SK-N-SH (cell line): ENCODE data around the gene ATP11B. TPM values are rescaled to one million over a fixed set of nuclear protein-coding genes. Genes with fewer than 3 reads are reported as not detected.

Experiments used
- CTCF ChIA-PET: fragments of 300-600, 350-600 bp; formaldehyde crosslinking; extraction: SDS; loops from one replicate; lab custom pipeline; 2021; lab: Yijun Ruan, JAX
- POLR2A ChIA-PET: fragments of 350-600 bp; sonication (Branson Sonifier 250); formaldehyde crosslinking; extraction: SDS; loops from one replicate; lab custom pipeline; 2020; ENCODE audit warnings: antibody characterized with exemption, inconsistent platforms; lab: Yijun Ruan, JAX
- DNase-seq: peaks from one replicate; pipeline ENCODE4 v3.0.0; 2012
- H2AFZ ChIP-seq: fragments of 200-600 bp; sonication (generic); 2 replicates; pipeline ENCODE4 v1.8.1; 2016; ENCODE audit warnings: antibody characterized with exemption, mild to moderate bottlenecking, low read depth
- H3F3A ChIP-seq: fragments of 200-600 bp; sonication (generic); replicated peaks from 2 replicates; pipeline ENCODE3; 2016; ENCODE audit warnings: antibody characterized with exemption, mild to moderate bottlenecking; ENCODE audit not compliant: insufficient read depth
- H3K27ac ChIP-seq, 2 experiments: fragments of 200-500 bp in 1 of 2; fragments of 200-600 bp in 1 of 2; sonication (Bioruptor generic) in 1 of 2; sonication (generic), shearing (Covaris generic) in 1 of 2; 2 replicates each; pipeline versions ENCODE4 v1.5.1 to v1.6.1; 2014 to 2016; ENCODE audit warnings: low read depth in 2 of 2, inconsistent platforms in 1 of 2, low read length in 1 of 2, mild to moderate bottlenecking in 1 of 2, mixed read lengths in 1 of 2
- H3K27me3 ChIP-seq: fragments of 200-600 bp; sonication (generic), shearing (Covaris generic); 2 replicates; pipeline ENCODE4 v1.6.1; 2016; ENCODE audit warnings: mixed run types; ENCODE audit not compliant: insufficient read depth
- H3K36me3 ChIP-seq, 2 experiments: fragments of 200-500 bp in 1 of 2; fragments of 200-600 bp in 1 of 2; sonication (Bioruptor generic) in 1 of 2; sonication (generic) in 1 of 2; replicated peaks in 1 of 2; 2 replicates each; pipeline versions ENCODE3 to v1.5.1; 2014 to 2016; ENCODE audit warnings: low read length in 1 of 2, mild to moderate bottlenecking in 1 of 2; ENCODE audit not compliant: insufficient read depth in 2 of 2, control insufficient read depth in 1 of 2
- H3K4me1 ChIP-seq, 2 experiments: fragments of 200-500 bp in 1 of 2; fragments of 200-600 bp in 1 of 2; sonication (Bioruptor generic) in 1 of 2; sonication (generic), shearing (Covaris generic) in 1 of 2; 2 replicates each; pipeline versions ENCODE4 v1.5.1 to v1.6.1; 2014 to 2016; ENCODE audit warnings: low read depth in 1 of 2, low read length in 1 of 2, mixed run types in 1 of 2; ENCODE audit not compliant: insufficient read depth in 2 of 2, control insufficient read depth in 1 of 2
- H3K4me2 ChIP-seq: fragments of 200-600 bp; sonication (generic), shearing (Covaris generic); 2 replicates; pipeline ENCODE4 v1.6.1; 2017; ENCODE audit warnings: mixed run types
- H3K4me3 ChIP-seq, 2 experiments: fragments of 200-500 bp in 1 of 2; fragments of 200-600 bp in 1 of 2; sonication (Bioruptor generic) in 1 of 2; sonication (generic), shearing (Covaris generic) in 1 of 2; 2 replicates each; pipeline versions ENCODE4 v1.5.1 to v1.8.1; 2014 to 2016; ENCODE audit warnings: low read depth in 2 of 2, inconsistent platforms in 1 of 2, low read length in 1 of 2, mild to moderate bottlenecking in 1 of 2, mixed read lengths in 1 of 2, moderate library complexity in 1 of 2
- H3K79me2 ChIP-seq: fragments of 200-600 bp; sonication (generic); 2 replicates; pipeline ENCODE4 v1.8.1; 2017; ENCODE audit warnings: mild to moderate bottlenecking; ENCODE audit not compliant: insufficient read depth
- H3K9ac ChIP-seq: fragments of 200-600 bp; sonication (generic); 2 replicates; pipeline ENCODE4 v1.6.1; 2017; ENCODE audit warnings: mixed run types
- H3K9me2 ChIP-seq: fragments of 200-600 bp; sonication (generic); 2 replicates; pipeline ENCODE4 v1.6.1; 2017; ENCODE audit warnings: mixed run types
- H3K9me3 ChIP-seq: fragments of 200-600 bp; sonication (generic); 2 replicates; pipeline ENCODE4 v1.6.1; 2017; ENCODE audit warnings: mixed run types, mild to moderate bottlenecking, moderate library complexity
- H4K20me1 ChIP-seq: fragments of 200-600 bp; sonication (generic); 2 replicates; pipeline ENCODE4 v1.6.1; 2017; ENCODE audit warnings: mild to moderate bottlenecking, mixed run types; ENCODE audit not compliant: insufficient read depth
- CHD2 ChIP-seq: fragments of 150-350 bp; IDR thresholded peaks from 2 replicates; pipeline ENCODE4 v1.6.1; 2018; ENCODE audit warnings: low read length; ENCODE audit not compliant: partially characterized antibody
- ELF1 ChIP-seq: IDR thresholded peaks from 2 replicates; pipeline ENCODE4 v1.4.0; 2012
- EZH2phosphoT487 ChIP-seq: fragments of 200-600 bp; sonication (generic); IDR thresholded peaks from 2 replicates; pipeline ENCODE4 v1.6.1; 2017; ENCODE audit warnings: low read depth, mixed run types, mild to moderate bottlenecking, antibody characterized with exemption, moderate library complexity, borderline replicate concordance
- FOSL2 ChIP-seq: IDR thresholded peaks from 2 replicates; pipeline ENCODE4 v1.4.0; 2012; ENCODE audit warnings: low read depth, mild to moderate bottlenecking, moderate library complexity, borderline replicate concordance
- GABPA ChIP-seq: IDR thresholded peaks from 2 replicates; pipeline ENCODE4 v1.4.0; 2012; ENCODE audit warnings: low read depth, mild to moderate bottlenecking
- GATA2 ChIP-seq: sonication (generic); formaldehyde crosslinking; IDR thresholded peaks from 2 replicates; pipeline ENCODE4 v1.5.0; 2020; ENCODE audit warnings: mild to moderate bottlenecking, missing genetic modification reagents
- JUND ChIP-seq: IDR thresholded peaks from 2 replicates; pipeline ENCODE4 v1.4.0; 2012
- MEF2A ChIP-seq: IDR thresholded peaks from 2 replicates; pipeline ENCODE4 v1.4.0; 2012; ENCODE audit warnings: low read depth, borderline replicate concordance
- MXI1 ChIP-seq: IDR thresholded peaks from 2 replicates; pipeline ENCODE4 v1.6.1; 2012; ENCODE audit warnings: mild to moderate bottlenecking, low read depth, low read length, improper control_type of control experiment
- NFIC ChIP-seq: IDR thresholded peaks from 2 replicates; pipeline ENCODE4 v1.4.0; 2012; ENCODE audit warnings: borderline replicate concordance
- NRF1 ChIP-seq: IDR thresholded peaks from 2 replicates; pipeline ENCODE4 v1.6.1; 2012; ENCODE audit warnings: low read depth, mild to moderate bottlenecking, low read length
- POLR2AphosphoS5 ChIP-seq: IDR thresholded peaks from 2 replicates; pipeline ENCODE4 v1.6.1; 2012; ENCODE audit warnings: low read depth, low read length
- RCOR1 ChIP-seq: fragments of 150-350 bp; IDR thresholded peaks from 2 replicates; pipeline ENCODE4 v1.6.1; 2017; ENCODE audit warnings: antibody characterized with exemption, low read length
- RFX5 ChIP-seq: IDR thresholded peaks from 2 replicates; pipeline ENCODE4 v1.6.1; 2012; ENCODE audit warnings: mild to moderate bottlenecking, improper control_type of control experiment, low read length
- RXRA ChIP-seq: IDR thresholded peaks from 2 replicates; pipeline ENCODE4 v1.4.0; 2012; ENCODE audit warnings: low read depth, mild to moderate bottlenecking, borderline replicate concordance
- SMC3 ChIP-seq: IDR thresholded peaks from 2 replicates; pipeline ENCODE4 v1.6.1; 2012; ENCODE audit warnings: low read depth, low read length, improper control_type of control experiment
- TCF12 ChIP-seq: IDR thresholded peaks from 2 replicates; pipeline ENCODE4 v1.4.0; 2012
- WGBS: methylation state at CpG from one replicate; pipeline ENCODE4 v1.1.6; 2017; ENCODE audit warnings: low lambda C conversion rate; 5-methylcytosine and 5-hydroxymethylcytosine counted together
- polyA plus RNA-seq, 3 experiments: library from polyadenylated mRNA; depleted of rRNA; stranded (reverse); fragments of >200 nt; gene quantifications; 2 replicates each; pipeline ENCODE4 v1.2.3, GENCODE V29; 2012
- TF ChIP-seq, protein P1 (sequence below): IDR thresholded peaks from 2 replicates; pipeline ENCODE4 v1.4.0; 2012; ENCODE audit warnings: low read depth
- TF ChIP-seq, protein P2 (sequence below): IDR thresholded peaks from 2 replicates; pipeline ENCODE4; 2012
- TF ChIP-seq, protein P3 (sequence below): fragments of 150-350 bp; IDR thresholded peaks from 2 replicates; pipeline ENCODE4 v1.6.1; 2016; ENCODE audit warnings: mild to moderate bottlenecking, low read depth, low read length
- TF ChIP-seq, protein P4 (sequence below): IDR thresholded peaks from 2 replicates; pipeline ENCODE4 v1.4.0; 2012; ENCODE audit warnings: low read depth, borderline replicate concordance
- TF ChIP-seq, protein P5 (sequence below): fragments of 200-600 bp; sonication (generic); IDR thresholded peaks from 2 replicates; pipeline ENCODE4 v1.6.1; 2017; ENCODE audit warnings: antibody characterized with exemption, mild to moderate bottlenecking, moderate library complexity

ATP11B gene
- polyA plus RNA-seq, 1 of the 3 experiments (the other 2 are of a cell fraction), result 8.7 TPM

DNA sequence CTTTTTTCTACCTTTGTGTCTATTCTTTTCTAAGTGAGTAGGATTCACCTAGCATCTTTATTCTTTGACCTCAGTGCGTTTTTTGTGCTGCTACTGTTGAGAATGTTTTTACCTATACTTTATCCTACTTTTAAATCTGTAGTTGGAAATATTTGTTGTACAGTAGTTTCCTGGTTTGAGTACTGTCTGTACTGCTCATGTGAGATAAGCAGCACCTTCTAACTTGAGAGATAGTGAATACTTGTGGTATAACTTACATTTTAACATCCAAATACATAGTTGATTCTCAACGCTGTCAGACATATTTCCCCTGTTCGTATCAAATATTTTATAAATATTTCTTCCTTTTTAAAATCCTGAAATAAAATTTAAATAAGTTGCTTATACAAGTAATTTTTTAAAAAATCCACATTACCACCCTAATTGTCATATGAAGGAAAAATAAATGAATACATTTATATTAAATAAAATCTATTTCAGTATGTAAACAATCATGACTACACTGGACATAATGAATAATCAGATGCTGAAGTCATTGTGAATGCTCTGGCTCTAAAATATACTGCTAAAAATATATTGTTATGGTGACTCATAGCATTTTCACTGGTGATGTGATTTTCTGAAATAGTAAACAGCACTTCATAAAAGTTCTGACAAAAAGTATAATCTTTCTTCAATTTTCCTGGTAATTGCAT lies 17.4 kb downstream of the ATP11B start:
- CTCF ChIA-PET, result no interaction called here
- peaks cover 4 to 25% of the 10 kb centered on the region in 2 experiments; a peak in 3 of 4 replicates for H3K4me1 ChIP-seq
- no peak overlapping the region for H3K9ac ChIP-seq
- no peak overlapping the region for H3K4me2 ChIP-seq
- 89% methylated on average over 3 of the region's 3 CpGs for WGBS
- H3F3A ChIP-seq, result peaks cover 18% of the 10 kb centered on the region
- H4K20me1 ChIP-seq, result peaks cover 27% of the 10 kb centered on the region
- H2AFZ ChIP-seq, result no peak overlapping the region
- POLR2A ChIA-PET, result no interaction called here
- no peak for DNase-seq
- no peaks in the 10 kb centered on the region for H3K27me3 ChIP-seq
- no peak for TF ChIP-seq NFIC
- TF ChIP-seq, protein P1, sequence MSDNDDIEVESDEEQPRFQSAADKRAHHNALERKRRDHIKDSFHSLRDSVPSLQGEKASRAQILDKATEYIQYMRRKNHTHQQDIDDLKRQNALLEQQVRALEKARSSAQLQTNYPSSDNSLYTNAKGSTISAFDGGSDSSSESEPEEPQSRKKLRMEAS, result no peak
- TF ChIP-seq, protein P2, sequence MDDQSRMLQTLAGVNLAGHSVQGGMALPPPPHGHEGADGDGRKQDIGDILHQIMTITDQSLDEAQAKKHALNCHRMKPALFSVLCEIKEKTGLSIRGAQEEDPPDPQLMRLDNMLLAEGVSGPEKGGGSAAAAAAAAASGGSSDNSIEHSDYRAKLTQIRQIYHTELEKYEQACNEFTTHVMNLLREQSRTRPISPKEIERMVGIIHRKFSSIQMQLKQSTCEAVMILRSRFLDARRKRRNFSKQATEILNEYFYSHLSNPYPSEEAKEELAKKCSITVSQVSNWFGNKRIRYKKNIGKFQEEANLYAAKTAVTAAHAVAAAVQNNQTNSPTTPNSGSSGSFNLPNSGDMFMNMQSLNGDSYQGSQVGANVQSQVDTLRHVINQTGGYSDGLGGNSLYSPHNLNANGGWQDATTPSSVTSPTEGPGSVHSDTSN, result no peak
- no peak for TF ChIP-seq SMC3
- no peak for TF ChIP-seq RFX5
- TF ChIP-seq MEF2A, result 0 out of 2 replicates have a peak, but pooled peaks have one; percentile 21
- no peak for TF ChIP-seq RXRA
- TF ChIP-seq FOSL2, result peak; percentile 13; the same call in 1 of the 2 replicates
- TF ChIP-seq, protein P3, sequence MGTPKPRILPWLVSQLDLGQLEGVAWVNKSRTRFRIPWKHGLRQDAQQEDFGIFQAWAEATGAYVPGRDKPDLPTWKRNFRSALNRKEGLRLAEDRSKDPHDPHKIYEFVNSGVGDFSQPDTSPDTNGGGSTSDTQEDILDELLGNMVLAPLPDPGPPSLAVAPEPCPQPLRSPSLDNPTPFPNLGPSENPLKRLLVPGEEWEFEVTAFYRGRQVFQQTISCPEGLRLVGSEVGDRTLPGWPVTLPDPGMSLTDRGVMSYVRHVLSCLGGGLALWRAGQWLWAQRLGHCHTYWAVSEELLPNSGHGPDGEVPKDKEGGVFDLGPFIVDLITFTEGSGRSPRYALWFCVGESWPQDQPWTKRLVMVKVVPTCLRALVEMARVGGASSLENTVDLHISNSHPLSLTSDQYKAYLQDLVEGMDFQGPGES, result no peak
- TF ChIP-seq JUND, result no peak
- TF ChIP-seq CHD2, result no peak
- no peak for TF ChIP-seq POLR2AphosphoS5
- no peak for TF ChIP-seq NRF1
- TF ChIP-seq RCOR1, result no peak
- no peaks in the 10 kb centered on the region for H3K9me3 ChIP-seq
- H3K27ac ChIP-seq, result peak overlapping the region in 1 of 2 experiments; percentile 31; a peak in 1 of 4 replicates
- no peak overlapping the region for H3K4me3 ChIP-seq
- peaks cover 97% of the 10 kb centered on the region for H3K79me2 ChIP-seq
- no peaks in the 10 kb centered on the region for H3K36me3 ChIP-seq
- H3K9me2 ChIP-seq, result no peaks in the 10 kb centered on the region

DNA sequence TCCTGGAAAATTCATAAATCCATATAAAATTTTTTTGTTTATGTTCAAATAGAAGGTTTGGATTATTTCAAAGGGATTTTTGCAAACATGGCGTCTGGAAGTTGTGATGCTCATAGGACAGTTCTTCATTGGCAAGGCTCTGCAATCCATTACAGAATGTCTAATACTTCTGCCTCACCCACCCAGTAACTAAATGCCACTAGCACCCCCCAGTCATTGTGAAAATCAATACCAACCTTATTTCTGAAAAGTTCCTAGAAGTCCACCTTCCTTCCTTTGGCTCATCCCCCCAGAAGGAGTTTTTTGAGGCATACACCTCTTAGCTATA lies 17.9 kb downstream of the ATP11B start:
- H4K20me1 ChIP-seq, result peaks cover 32% of the 10 kb centered on the region
- H3F3A ChIP-seq, result peaks cover 18% of the 10 kb centered on the region
- no peaks in the 10 kb centered on the region for H3K27me3 ChIP-seq
- H3K9ac ChIP-seq, result no peak overlapping the region
- 100% methylated on average over 1 of the region's 1 CpG for WGBS
- DNase-seq, result no peak
- CTCF ChIA-PET, result no interaction called here
- TF ChIP-seq TCF12, result no peak
- TF ChIP-seq MXI1, result no peak
- TF ChIP-seq GATA2 (CRISPR knock-in tag), result no peak
- TF ChIP-seq RFX5, result no peak
- TF ChIP-seq GABPA, result no peak
- no peak for TF ChIP-seq EZH2phosphoT487
- TF ChIP-seq, protein P4, sequence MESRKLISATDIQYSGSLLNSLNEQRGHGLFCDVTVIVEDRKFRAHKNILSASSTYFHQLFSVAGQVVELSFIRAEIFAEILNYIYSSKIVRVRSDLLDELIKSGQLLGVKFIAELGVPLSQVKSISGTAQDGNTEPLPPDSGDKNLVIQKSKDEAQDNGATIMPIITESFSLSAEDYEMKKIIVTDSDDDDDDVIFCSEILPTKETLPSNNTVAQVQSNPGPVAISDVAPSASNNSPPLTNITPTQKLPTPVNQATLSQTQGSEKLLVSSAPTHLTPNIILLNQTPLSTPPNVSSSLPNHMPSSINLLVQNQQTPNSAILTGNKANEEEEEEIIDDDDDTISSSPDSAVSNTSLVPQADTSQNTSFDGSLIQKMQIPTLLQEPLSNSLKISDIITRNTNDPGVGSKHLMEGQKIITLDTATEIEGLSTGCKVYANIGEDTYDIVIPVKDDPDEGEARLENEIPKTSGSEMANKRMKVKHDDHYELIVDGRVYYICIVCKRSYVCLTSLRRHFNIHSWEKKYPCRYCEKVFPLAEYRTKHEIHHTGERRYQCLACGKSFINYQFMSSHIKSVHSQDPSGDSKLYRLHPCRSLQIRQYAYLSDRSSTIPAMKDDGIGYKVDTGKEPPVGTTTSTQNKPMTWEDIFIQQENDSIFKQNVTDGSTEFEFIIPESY, result no peak
- TF ChIP-seq NFIC, result no peak
- TF ChIP-seq, protein P5, sequence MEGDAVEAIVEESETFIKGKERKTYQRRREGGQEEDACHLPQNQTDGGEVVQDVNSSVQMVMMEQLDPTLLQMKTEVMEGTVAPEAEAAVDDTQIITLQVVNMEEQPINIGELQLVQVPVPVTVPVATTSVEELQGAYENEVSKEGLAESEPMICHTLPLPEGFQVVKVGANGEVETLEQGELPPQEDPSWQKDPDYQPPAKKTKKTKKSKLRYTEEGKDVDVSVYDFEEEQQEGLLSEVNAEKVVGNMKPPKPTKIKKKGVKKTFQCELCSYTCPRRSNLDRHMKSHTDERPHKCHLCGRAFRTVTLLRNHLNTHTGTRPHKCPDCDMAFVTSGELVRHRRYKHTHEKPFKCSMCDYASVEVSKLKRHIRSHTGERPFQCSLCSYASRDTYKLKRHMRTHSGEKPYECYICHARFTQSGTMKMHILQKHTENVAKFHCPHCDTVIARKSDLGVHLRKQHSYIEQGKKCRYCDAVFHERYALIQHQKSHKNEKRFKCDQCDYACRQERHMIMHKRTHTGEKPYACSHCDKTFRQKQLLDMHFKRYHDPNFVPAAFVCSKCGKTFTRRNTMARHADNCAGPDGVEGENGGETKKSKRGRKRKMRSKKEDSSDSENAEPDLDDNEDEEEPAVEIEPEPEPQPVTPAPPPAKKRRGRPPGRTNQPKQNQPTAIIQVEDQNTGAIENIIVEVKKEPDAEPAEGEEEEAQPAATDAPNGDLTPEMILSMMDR, result no peak
- TF ChIP-seq, protein P1, result no peak
- TF ChIP-seq ELF1, result no peak
- TF ChIP-seq, all 33 proteins: peak for 0
- Histone ChIP-seq H2AFZ (no peak overlapping the region), H3K36me3 (no peaks in the 10 kb centered on the region), H3K9me3 (no peaks in the 10 kb centered on the region), H3K4me3 (no peak overlapping the region), H3K79me2 (peaks cover 97% of the 10 kb centered on the region), H3K9me2 (no peaks in the 10 kb centered on the region), H3K27ac (peak overlapping the region in 1 of 2 experiments; percentile 22; a peak in 1 of 4 replicates), H3K4me1 (peaks cover 4 to 28% of the 10 kb centered on the region in 2 experiments; a peak in 3 of 4 replicates), H3K4me2 (no peak overlapping the region)
- POLR2A ChIA-PET, result no interaction called here
